Measurements from ENCODE around the gene HIP1.

Gene HIP1

GRCh38 chr7:75757860-75758259 is 19.1 kb upstream of the HIP1 start:
- TF ChIP-seq CTCF (IDR thresholded peaks at IDR 0.05; ENCODE audit: poor library complexity, severe bottlenecking), result no peak
- ATAC-seq (ENCODE audit: low read depth), result no peak
- Histone ChIP-seq H3K36me3 (ENCODE audit: low read depth) (no peaks in the 10 kb centered on the region), H3K9me3 (ENCODE audit: severe bottlenecking) (no peaks in the 10 kb centered on the region), H3K4me1 (ENCODE audit: insufficient read depth, poor library complexity, severe bottlenecking) (no peaks in the 10 kb centered on the region), H3K27ac (ENCODE audit: poor library complexity, severe bottlenecking) (no peak overlapping the region), H3K27me3 (ENCODE audit: insufficient read depth, poor library complexity, severe bottlenecking) (no peaks in the 10 kb centered on the region), H3K4me3 (ENCODE audit: severe bottlenecking) (no peak overlapping the region)
- no peak for DNase-seq (ENCODE audit: low spot score)

GRCh38 chr7:75756991-75757676 is 18.4 kb upstream of the HIP1 start:
- TF ChIP-seq CTCF (IDR thresholded peaks at IDR 0.05; ENCODE audit: poor library complexity, severe bottlenecking), result peak; percentile 56
- H3K9me3 ChIP-seq (ENCODE audit: severe bottlenecking), result no peaks in the 10 kb centered on the region
- no peak overlapping the region for H3K4me3 ChIP-seq (ENCODE audit: severe bottlenecking)
- H3K27me3 ChIP-seq (ENCODE audit: insufficient read depth, poor library complexity, severe bottlenecking), result no peaks in the 10 kb centered on the region
- ATAC-seq (ENCODE audit: low read depth) (peak; percentile 52; the same call in 2 of the 3 replicates), DNase-seq (ENCODE audit: low spot score) (no peak)
- no peak overlapping the region for H3K27ac ChIP-seq (ENCODE audit: poor library complexity, severe bottlenecking)
- H3K36me3 ChIP-seq (ENCODE audit: low read depth), result no peaks in the 10 kb centered on the region
- no peaks in the 10 kb centered on the region for H3K4me1 ChIP-seq (ENCODE audit: insufficient read depth, poor library complexity, severe bottlenecking)

- Histone ChIP-seq H3K27ac (ENCODE audit: poor library complexity, severe bottlenecking) (no peak overlapping the region), H3K4me3 (ENCODE audit: severe bottlenecking) (no peak overlapping the region), H3K36me3 (ENCODE audit: low read depth) (no peaks in the 10 kb centered on the region), H3K27me3 (ENCODE audit: insufficient read depth, poor library complexity, severe bottlenecking) (no peaks in the 10 kb centered on the region), H3K9me3 (ENCODE audit: severe bottlenecking) (no peaks in the 10 kb centered on the region), H3K4me1 (ENCODE audit: insufficient read depth, poor library complexity, severe bottlenecking) (no peaks in the 10 kb centered on the region)
- TF ChIP-seq CTCF (IDR thresholded peaks at IDR 0.05; ENCODE audit: poor library complexity, severe bottlenecking), result no peak
- ATAC-seq (ENCODE audit: low read depth) (no peak), DNase-seq (ENCODE audit: low spot score) (no peak)
Measured at GRCh38 chr7:75756206-75756990, 17.7 kb upstream of the HIP1 start.

GRCh38 chr7:75743455-75743859 is 4.7 kb upstream of the HIP1 start:
- TF ChIP-seq CTCF (IDR thresholded peaks at IDR 0.05; ENCODE audit: poor library complexity, severe bottlenecking), result no peak
- no peaks in the 10 kb centered on the region for H3K9me3 ChIP-seq (ENCODE audit: severe bottlenecking)
- no peaks in the 10 kb centered on the region for H3K27me3 ChIP-seq (ENCODE audit: insufficient read depth, poor library complexity, severe bottlenecking)
- H3K36me3 ChIP-seq (ENCODE audit: low read depth), result no peaks in the 10 kb centered on the region
- H3K27ac ChIP-seq (ENCODE audit: poor library complexity, severe bottlenecking), result no peak overlapping the region
- no peak overlapping the region for H3K4me3 ChIP-seq (ENCODE audit: severe bottlenecking)
- H3K4me1 ChIP-seq (ENCODE audit: insufficient read depth, poor library complexity, severe bottlenecking), result no peaks in the 10 kb centered on the region
- ATAC-seq (ENCODE audit: low read depth), result no peak
- no peak for DNase-seq (ENCODE audit: low spot score)
